Measurements from ENCODE around the gene ME3.

ME3 gene

DNA sequence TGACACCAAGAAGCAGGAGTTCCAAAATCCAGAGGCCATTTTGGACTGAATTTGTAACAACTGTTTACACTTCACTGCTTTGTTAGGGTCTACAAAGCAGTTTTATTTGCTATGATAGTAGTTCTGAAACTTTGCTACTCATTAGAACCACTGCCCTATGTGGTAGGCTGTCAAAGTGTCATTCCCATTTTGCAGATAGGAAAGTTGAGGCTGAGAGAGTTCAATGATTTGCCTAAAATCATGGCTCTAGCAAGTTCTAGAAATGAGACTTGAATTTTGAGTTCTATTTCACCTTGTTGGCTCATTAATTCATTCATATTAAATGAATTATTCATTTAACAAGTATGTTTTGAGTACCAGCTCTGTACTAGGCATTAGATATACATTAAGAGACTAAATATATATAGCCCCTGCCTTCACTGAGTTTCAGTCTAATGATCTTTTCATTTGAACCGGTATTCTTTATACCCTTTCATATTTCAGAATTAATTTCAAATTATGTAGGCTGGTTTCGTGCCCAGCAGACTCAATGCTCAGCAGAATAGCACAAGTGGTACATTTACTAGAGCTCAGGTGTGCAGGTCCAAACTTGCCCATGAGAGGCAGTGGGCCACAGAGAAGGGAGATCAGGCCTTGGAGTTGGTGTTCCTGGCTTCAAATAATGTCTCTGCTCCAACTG lies 93.5 kb downstream of the ME3 start:
- TF ChIP-seq, protein P1, sequence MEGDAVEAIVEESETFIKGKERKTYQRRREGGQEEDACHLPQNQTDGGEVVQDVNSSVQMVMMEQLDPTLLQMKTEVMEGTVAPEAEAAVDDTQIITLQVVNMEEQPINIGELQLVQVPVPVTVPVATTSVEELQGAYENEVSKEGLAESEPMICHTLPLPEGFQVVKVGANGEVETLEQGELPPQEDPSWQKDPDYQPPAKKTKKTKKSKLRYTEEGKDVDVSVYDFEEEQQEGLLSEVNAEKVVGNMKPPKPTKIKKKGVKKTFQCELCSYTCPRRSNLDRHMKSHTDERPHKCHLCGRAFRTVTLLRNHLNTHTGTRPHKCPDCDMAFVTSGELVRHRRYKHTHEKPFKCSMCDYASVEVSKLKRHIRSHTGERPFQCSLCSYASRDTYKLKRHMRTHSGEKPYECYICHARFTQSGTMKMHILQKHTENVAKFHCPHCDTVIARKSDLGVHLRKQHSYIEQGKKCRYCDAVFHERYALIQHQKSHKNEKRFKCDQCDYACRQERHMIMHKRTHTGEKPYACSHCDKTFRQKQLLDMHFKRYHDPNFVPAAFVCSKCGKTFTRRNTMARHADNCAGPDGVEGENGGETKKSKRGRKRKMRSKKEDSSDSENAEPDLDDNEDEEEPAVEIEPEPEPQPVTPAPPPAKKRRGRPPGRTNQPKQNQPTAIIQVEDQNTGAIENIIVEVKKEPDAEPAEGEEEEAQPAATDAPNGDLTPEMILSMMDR (conservative IDR thresholded peaks at IDR 0.05; ENCODE audit: low read depth, low read length), result no peak
- Histone ChIP-seq H3K9ac (no peak overlapping the region), H3K4me3 (IDR thresholded peaks at IDR 0.05; ENCODE audit: insufficient read depth, low read depth, low read length) (no peak overlapping the region), H3K4me1 (ENCODE audit: low read depth, poor library complexity, severe bottlenecking) (no peaks in the 10 kb centered on the region), H3K27me3 (ENCODE audit: insufficient read depth, low read depth) (no peaks in the 10 kb centered on the region), H3K36me3 (ENCODE audit: insufficient read depth) (no peaks in the 10 kb centered on the region), H2AFZ (ENCODE audit: low read depth) (no peak overlapping the region), H4K20me1 (ENCODE audit: insufficient read depth) (no peaks in the 10 kb centered on the region), H3K79me2 (ENCODE audit: insufficient read depth, low read depth) (no peaks in the 10 kb centered on the region), H3K4me2 (no peak overlapping the region), H3K27ac (no peak overlapping the region)

DNA sequence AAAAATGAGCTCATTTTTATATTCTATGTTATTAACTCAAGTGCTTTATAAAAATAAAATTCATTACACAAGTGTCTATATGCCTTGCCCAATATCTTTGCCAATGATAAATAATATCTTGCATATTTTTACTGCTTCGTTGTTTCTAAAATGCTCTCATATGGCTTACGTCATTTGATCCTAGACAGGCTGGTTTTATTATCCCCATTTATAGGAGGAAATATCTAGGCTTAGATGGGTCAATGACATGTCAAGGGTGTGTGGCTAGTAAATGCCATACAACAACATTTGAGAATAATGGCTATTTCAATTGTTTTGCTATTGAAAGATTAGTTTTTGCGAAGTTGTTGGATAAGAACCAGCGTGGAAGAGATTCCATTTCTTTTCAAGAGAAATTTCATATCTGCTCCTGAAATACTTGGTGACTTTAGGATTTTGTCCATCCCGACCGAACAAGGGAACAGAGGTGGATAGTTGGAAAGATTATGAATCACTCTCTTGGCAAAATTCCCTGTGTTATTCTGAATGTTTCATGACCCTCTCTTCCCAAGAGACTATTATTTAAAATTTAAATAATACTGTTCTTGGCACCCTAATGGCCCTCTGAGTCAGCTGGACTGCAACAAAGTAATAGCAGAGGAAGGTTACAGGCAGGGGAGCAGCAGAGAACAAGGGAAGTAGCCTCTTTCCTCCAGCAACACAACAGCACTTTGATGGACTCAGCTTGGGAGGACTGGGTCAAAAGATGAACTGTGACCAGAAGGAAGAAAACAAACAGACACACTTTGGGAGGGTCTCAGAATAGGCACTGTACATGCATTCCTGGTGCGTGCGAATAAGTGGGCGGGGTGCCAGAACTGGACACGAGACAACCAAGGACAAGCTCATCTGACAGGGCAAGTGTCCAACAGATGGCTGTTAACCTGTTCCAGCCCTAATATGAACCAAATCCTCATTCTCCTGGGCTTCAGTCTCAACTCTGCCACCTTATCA lies 94.5 kb downstream of the ME3 start:
- no peaks in the 10 kb centered on the region for H4K20me1 ChIP-seq (ENCODE audit: insufficient read depth)
- no peak overlapping the region for H3K9ac ChIP-seq
- H3K27ac ChIP-seq, result no peak overlapping the region
- no peaks in the 10 kb centered on the region for H3K36me3 ChIP-seq (ENCODE audit: insufficient read depth)
- no peaks in the 10 kb centered on the region for H3K79me2 ChIP-seq (ENCODE audit: insufficient read depth, low read depth)
- no peaks in the 10 kb centered on the region for H3K27me3 ChIP-seq (ENCODE audit: insufficient read depth, low read depth)
- H3K4me3 ChIP-seq (IDR thresholded peaks at IDR 0.05; ENCODE audit: insufficient read depth, low read depth, low read length), result no peak overlapping the region
- no peak overlapping the region for H3K4me2 ChIP-seq
- no peaks in the 10 kb centered on the region for H3K4me1 ChIP-seq (ENCODE audit: low read depth, poor library complexity, severe bottlenecking)
- no peak overlapping the region for H2AFZ ChIP-seq (ENCODE audit: low read depth)
- TF ChIP-seq, protein P1 (conservative IDR thresholded peaks at IDR 0.05; ENCODE audit: low read depth, low read length), result no peak

- Histone ChIP-seq H2AFZ (ENCODE audit: low read depth) (no peak overlapping the region), H3K36me3 (ENCODE audit: insufficient read depth) (no peaks in the 10 kb centered on the region), H3K9ac (no peak overlapping the region), H3K4me1 (ENCODE audit: low read depth, poor library complexity, severe bottlenecking) (no peaks in the 10 kb centered on the region), H3K4me3 (IDR thresholded peaks at IDR 0.05; ENCODE audit: insufficient read depth, low read depth, low read length) (no peak overlapping the region), H3K79me2 (ENCODE audit: insufficient read depth, low read depth) (no peaks in the 10 kb centered on the region), H3K27me3 (ENCODE audit: insufficient read depth, low read depth) (no peaks in the 10 kb centered on the region), H4K20me1 (ENCODE audit: insufficient read depth) (no peaks in the 10 kb centered on the region), H3K27ac (no peak overlapping the region), H3K4me2 (no peak overlapping the region)
- TF ChIP-seq, protein P1 (conservative IDR thresholded peaks at IDR 0.05; ENCODE audit: low read depth, low read length), result no peak
These were observed 95.3 kb downstream of the ME3 start for GRCh38 chr11:86576946-86577624.

- H3K79me2 ChIP-seq (ENCODE audit: insufficient read depth, low read depth), result no peaks in the 10 kb centered on the region
- no peaks in the 10 kb centered on the region for H4K20me1 ChIP-seq (ENCODE audit: insufficient read depth)
- H3K9ac ChIP-seq, result no peak overlapping the region
- no peak overlapping the region for H3K4me2 ChIP-seq
- H3K36me3 ChIP-seq (ENCODE audit: insufficient read depth), result no peaks in the 10 kb centered on the region
- H3K4me1 ChIP-seq (ENCODE audit: low read depth, poor library complexity, severe bottlenecking), result no peaks in the 10 kb centered on the region
- TF ChIP-seq, protein P1 (conservative IDR thresholded peaks at IDR 0.05; ENCODE audit: low read depth, low read length), result no peak
- no peak overlapping the region for H2AFZ ChIP-seq (ENCODE audit: low read depth)
- H3K27me3 ChIP-seq (ENCODE audit: insufficient read depth, low read depth), result no peaks in the 10 kb centered on the region
- H3K27ac ChIP-seq, result no peak overlapping the region
- H3K4me3 ChIP-seq (IDR thresholded peaks at IDR 0.05; ENCODE audit: insufficient read depth, low read depth, low read length), result no peak overlapping the region
These were observed 96.5 kb downstream of the ME3 start for GRCh38 chr11:86575927-86576326.
